ENCODE data around the gene RNF175. TPM values are rescaled to one million over a fixed set of nuclear protein-coding genes. Genes with fewer than 3 reads are reported as not detected.

The RNF175 gene
- total RNA-seq, 1 donor from 2014 or later: 2.0 TPM

GRCh38 chr4:153777421-153777820, 17.6 kb upstream of the RNF175 start:
- no peak for DNase-seq (ENCODE audit: low read depth)
- Histone ChIP-seq H3K27me3 (ENCODE audit: control insufficient read depth, insufficient read depth, low read length) (no peaks in the 10 kb centered on the region), H3K4me3 (ENCODE audit: low read depth, low read length) (no peak overlapping the region), H3K36me3 (ENCODE audit: control insufficient read depth, insufficient read depth, low read length) (no peaks in the 10 kb centered on the region)
- no peak for TF ChIP-seq CTCF (IDR thresholded peaks at IDR 0.05; ENCODE audit: insufficient read depth, low read length, poor library complexity, severe bottlenecking)

GRCh38 chr4:153776601-153777000, 16.8 kb upstream of the RNF175 start:
- Histone ChIP-seq H3K27me3 (ENCODE audit: control insufficient read depth, insufficient read depth, low read length) (no peaks in the 10 kb centered on the region), H3K36me3 (ENCODE audit: control insufficient read depth, insufficient read depth, low read length) (no peaks in the 10 kb centered on the region), H3K4me3 (ENCODE audit: low read depth, low read length) (no peak overlapping the region)
- no peak for DNase-seq (ENCODE audit: low read depth)
- TF ChIP-seq CTCF (IDR thresholded peaks at IDR 0.05; ENCODE audit: insufficient read depth, low read length, poor library complexity, severe bottlenecking): no peak

- no peaks in the 10 kb centered on the region for H3K27me3 ChIP-seq (ENCODE audit: control insufficient read depth, insufficient read depth, low read length)
- no peaks in the 10 kb centered on the region for H3K36me3 ChIP-seq (ENCODE audit: control insufficient read depth, insufficient read depth, low read length)
- no peak for DNase-seq (ENCODE audit: low read depth)
- TF ChIP-seq CTCF (IDR thresholded peaks at IDR 0.05; ENCODE audit: insufficient read depth, low read length, poor library complexity, severe bottlenecking): no peak
- no peak overlapping the region for H3K4me3 ChIP-seq (ENCODE audit: low read depth, low read length)
Observed at GRCh38 chr4:153773236-153773690, 13.4 kb upstream of the RNF175 start.

GRCh38 chr4:153771046-153771445, 11.2 kb upstream of the RNF175 start:
- Histone ChIP-seq H3K36me3 (ENCODE audit: control insufficient read depth, insufficient read depth, low read length) (no peaks in the 10 kb centered on the region), H3K4me3 (ENCODE audit: low read depth, low read length) (no peak overlapping the region), H3K27me3 (ENCODE audit: control insufficient read depth, insufficient read depth, low read length) (no peaks in the 10 kb centered on the region)
- no peak for DNase-seq (ENCODE audit: low read depth)
- TF ChIP-seq CTCF (IDR thresholded peaks at IDR 0.05; ENCODE audit: insufficient read depth, low read length, poor library complexity, severe bottlenecking): no peak

- TF ChIP-seq CTCF (IDR thresholded peaks at IDR 0.05; ENCODE audit: insufficient read depth, low read length, poor library complexity, severe bottlenecking): no peak
- H3K36me3 ChIP-seq (ENCODE audit: control insufficient read depth, insufficient read depth, low read length): no peaks in the 10 kb centered on the region
- no peak overlapping the region for H3K4me3 ChIP-seq (ENCODE audit: low read depth, low read length)
- H3K27me3 ChIP-seq (ENCODE audit: control insufficient read depth, insufficient read depth, low read length): peaks cover 1% of the 10 kb centered on the region
- DNase-seq (ENCODE audit: low read depth): no peak
Observed at GRCh38 chr4:153766758-153767157, 6.9 kb upstream of the RNF175 start.

- H3K27me3 ChIP-seq (ENCODE audit: control insufficient read depth, insufficient read depth, low read length): peaks cover 6% of the 10 kb centered on the region
- H3K4me3 ChIP-seq (ENCODE audit: low read depth, low read length): no peak overlapping the region
- TF ChIP-seq CTCF (IDR thresholded peaks at IDR 0.05; ENCODE audit: insufficient read depth, low read length, poor library complexity, severe bottlenecking): no peak
- H3K36me3 ChIP-seq (ENCODE audit: control insufficient read depth, insufficient read depth, low read length): no peaks in the 10 kb centered on the region
- DNase-seq (ENCODE audit: low read depth): no peak
Observed at GRCh38 chr4:153765894-153766293, 6.1 kb upstream of the RNF175 start.
